Pancreas (tissue), 10 donors: ENCODE measurements around the gene C6orf120. TPM values are rescaled to one million over a fixed set of nuclear protein-coding genes. Genes with fewer than 3 reads are reported as not detected.
A peak's percentile ranks its signal among the peaks of the same experiment; 100 is the strongest.

ENCODE experiments used
- ATAC-seq, 4 donors: fragments of 200-7000 bp; cut with Tn5 transposase; one replicate each; pipeline versions ENCODE4 v1.8.0 to v1.9.1; 2020; ENCODE audit warnings: mild to moderate bottlenecking in 4 of 4, moderate library complexity in 4 of 4
- DNase-seq, 6 donors: peaks; one replicate each; pipeline ENCODE4 v3.0.0-alpha.2; 2020
- FAIRE-seq: peaks from 2 replicates; lab custom pipeline; 2012; peaks lifted over from hg19 to GRCh38; lab: Jason Lieb, UNC
- H3K27ac ChIP-seq, 4 donors: fragments of 200-600 bp; sonication (generic); 1 replicate in 3 of 4; 2 replicates in 1 of 4; pipeline versions ENCODE4 v1.5.0 to v1.8.0; 2020
- H3K27me3 ChIP-seq, 4 donors: fragments of 200-600 bp; one replicate each; pipeline ENCODE4 v1.8.0; 2021
- H3K36me3 ChIP-seq, 3 donors: fragments of 200-600 bp; sonication (generic) in 1 of 3; one replicate each; pipeline versions ENCODE4 v1.5.0 to v1.8.0; 2020 to 2021
- H3K4me1 ChIP-seq, 3 donors: fragments of 200-600 bp; one replicate each; pipeline ENCODE4 v1.8.0; 2021
- H3K4me3 ChIP-seq, 4 donors: fragments of 200-600 bp; sonication (generic) in 2 of 4; one replicate each; pipeline versions ENCODE4 v1.5.0 to v1.8.0; 2020 to 2021
- H3K9me3 ChIP-seq, 4 donors: fragments of 200-600 bp; one replicate each; pipeline ENCODE4 v1.8.0; 2021
- CTCF ChIP-seq, 4 donors: fragments of 200-600 bp; sonication (generic) in 3 of 4; IDR thresholded peaks; one replicate each; pipeline versions ENCODE4 v1.5.0 to v1.8.0; 2021; ENCODE audit warnings: antibody characterized with exemption in 4 of 4
- WGBS, 2 donors: extraction: QIAGEN DNeasy Blood & Tissue Kit; methylation state at CpG; one replicate each; pipeline ENCODE4 v1.1.7; 2013; 5-methylcytosine and 5-hydroxymethylcytosine counted together
- intact Hi-C, 3 donors: fragments of 100-400 bp; cut with DNase I; formaldehyde crosslinking; loops; one replicate each; pipeline versions ENCODE4 v1.11.1 to v1.14.2; 2022
- polyA plus RNA-seq, 2 donors: library from polyadenylated mRNA; stranded (reverse); fragments of 200-250 nt; gene quantifications; one replicate each; pipeline ENCODE4 v1.2.3, GENCODE V29; 2013
- total RNA-seq, 6 donors: library from RNA; stranded (reverse); fragmentation: NEBNext Ultra II Directional in 4 of 6; extraction: Animal tissue kit (Norgen Biotek cat#: 25700) in 4 of 6; gene quantifications; one replicate each; pipeline versions ENCODE4 v1.2.1 to v1.2.4, GENCODE V29; 2021 to 2023
- donor health status: healthy with polysubstance abuse.
- donor health status: DM: no; HTN: no; CAD: no; lungs with moderate emphysema.
- donor health status: DM: no; HTN: no; CAD: no.
- donor health status: control.
- donor health status: control.
- donor health status: Bipolar disorder and iron deficiency.
- donor health status: DM: yes; HTN: yes; CAD: no.
- donor health status: DM: no; HTN: no; CAD: no.
- donor health status: DM: no; HTN: no; CAD: no.
- donor health status: DM: yes; HTN: yes; CAD: no.

C6orf120 gene
- total and polyA plus RNA-seq, 8 donors, result 2.9 to 15.5 (median 11.8) TPM

DNA sequence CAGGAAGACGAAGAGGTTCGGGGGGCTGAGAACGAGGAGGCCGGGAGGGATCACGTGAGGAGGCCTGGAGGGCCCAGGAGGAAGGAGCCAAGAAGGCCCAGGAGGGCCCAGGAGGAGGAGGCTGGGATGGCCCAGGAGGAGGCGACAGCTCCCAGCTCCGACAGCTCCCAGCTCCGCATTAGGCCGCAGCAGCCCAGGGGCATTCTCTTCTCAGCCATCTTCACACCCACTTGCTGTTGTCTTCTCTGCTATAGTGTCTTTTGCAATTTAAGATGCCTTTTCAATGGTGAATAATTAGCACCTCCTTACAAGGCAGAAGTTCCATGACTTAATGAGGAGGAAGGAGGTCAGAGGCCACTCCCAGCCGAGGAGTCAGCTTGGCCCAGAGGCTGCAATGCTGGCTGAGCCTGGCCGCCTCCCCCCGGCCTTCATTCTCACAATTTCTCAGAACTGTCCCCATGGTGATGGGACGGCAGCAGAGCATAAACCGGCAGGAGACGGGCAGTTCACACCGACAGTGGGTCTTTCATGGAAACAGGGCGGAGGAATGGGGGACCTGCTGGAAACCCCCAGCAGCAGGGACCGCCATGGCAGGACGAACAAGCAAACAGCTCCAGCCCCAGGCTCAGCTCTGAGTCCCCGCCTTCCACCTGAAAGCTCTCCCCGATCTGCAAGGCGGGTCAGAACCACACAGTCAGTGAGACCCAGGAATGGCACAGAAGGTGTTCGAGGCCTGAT lies 45.2 kb upstream of the C6orf120 start:
- Histone ChIP-seq H3K9me3 (no peaks in the 10 kb centered on the region), H3K27ac (no peak overlapping the region), H3K4me1 (no peaks in the 10 kb centered on the region), H3K27me3 (no peaks in the 10 kb centered on the region), H3K36me3 (no peaks in the 10 kb centered on the region), H3K4me3 (no peak overlapping the region)
- ATAC-seq (no peak), DNase-seq (peak in 1 of 6 donors; percentile 44), FAIRE-seq (no peak)
- TF ChIP-seq CTCF (IDR thresholded peaks at IDR 0.05), result no peak
- 94% methylated on average over 23 of the region's 23 CpGs for WGBS, 2 donors
- intact Hi-C loops, result no loop called here

GRCh38 chr6:169657284-169657610 lies 44.7 kb upstream of the C6orf120 start:
- ATAC-seq, result no peak
- Histone ChIP-seq H3K4me3 (no peak overlapping the region), H3K27me3 (no peaks in the 10 kb centered on the region), H3K9me3 (no peaks in the 10 kb centered on the region), H3K4me1 (no peaks in the 10 kb centered on the region), H3K36me3 (no peaks in the 10 kb centered on the region), H3K27ac (no peak overlapping the region)
- intact Hi-C loops, result no loop called here
- no peak for TF ChIP-seq CTCF (IDR thresholded peaks at IDR 0.05)
- DNase-seq, result peak in 1 of 6 donors; percentile 57
- 89 to 90% methylated on average over 13 of the region's 13 CpGs for WGBS, 2 donors
- no peak for FAIRE-seq

GRCh38 chr6:169659820-169660610 lies 41.9 kb upstream of the C6orf120 start:
- Histone ChIP-seq H3K27ac (no peak overlapping the region), H3K9me3 (no peaks in the 10 kb centered on the region), H3K4me1 (no peaks in the 10 kb centered on the region), H3K4me3 (no peak overlapping the region), H3K36me3 (peaks cover 0 to 13% (median 0%) of the 10 kb centered on the region in 3 donors), H3K27me3 (no peaks in the 10 kb centered on the region)
- no peak for TF ChIP-seq CTCF (IDR thresholded peaks at IDR 0.05)
- ATAC-seq (no peak), DNase-seq (peak in 1 of 6 donors; percentile 43), FAIRE-seq (no peak)
- intact Hi-C loops, result no loop called here
- WGBS, 2 donors, result 95 to 96% methylated on average over 23 to 26 of the region's 26 CpGs

- Histone ChIP-seq H3K27ac (no peak overlapping the region), H3K27me3 (no peaks in the 10 kb centered on the region), H3K9me3 (no peaks in the 10 kb centered on the region), H3K4me1 (no peaks in the 10 kb centered on the region), H3K4me3 (no peak overlapping the region), H3K36me3 (peaks cover 0 to 13% (median 0%) of the 10 kb centered on the region in 3 donors)
- TF ChIP-seq CTCF (IDR thresholded peaks at IDR 0.05), result no peak
- DNase-seq, result peak in 1 of 6 donors; percentile 40
- 92 to 94% methylated on average over 26 of the region's 26 CpGs for WGBS, 2 donors
- ATAC-seq, result no peak
- intact Hi-C loops, result no loop called here
- FAIRE-seq, result no peak
Measured at GRCh38 chr6:169660751-169661390, 41.1 kb upstream of the C6orf120 start.
